ENCODE data around the gene DNAH2. TPM values are rescaled to one million over a fixed set of nuclear protein-coding genes. Genes with fewer than 3 reads are reported as not detected.

The DNAH2 gene
- total RNA-seq, 1 donor from 2014 or later = 0.16 TPM

DNA sequence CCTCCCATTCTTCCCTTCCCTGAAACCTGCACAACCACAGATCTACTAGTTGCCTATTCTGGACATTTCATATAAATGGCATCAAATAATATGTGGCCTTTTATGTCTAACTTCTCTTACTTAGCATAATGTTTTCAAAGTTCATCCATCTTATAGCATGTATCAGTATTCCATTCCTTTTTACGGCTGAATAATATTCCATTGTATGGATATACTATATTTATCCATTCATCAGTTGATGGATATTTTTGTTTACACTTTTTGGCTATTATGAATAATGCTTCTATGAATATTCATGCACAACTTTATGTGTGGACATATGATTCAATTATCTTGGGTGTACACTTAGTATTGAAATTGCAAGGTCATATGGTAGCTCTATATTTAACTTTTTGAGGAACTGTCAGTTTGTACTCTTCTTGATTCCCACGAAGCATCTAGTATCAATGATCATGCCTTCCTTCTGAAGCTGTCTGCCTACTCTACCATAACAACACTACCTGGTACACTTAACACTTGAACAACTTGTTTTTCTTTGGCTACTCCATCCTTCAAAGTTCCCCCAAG is 158.3 kb downstream of the DNAH2 start:
- intact Hi-C loops (cut with DNase I) = no loop called here
- DNase-seq (ENCODE audit: low spot score) = no peak

DNA sequence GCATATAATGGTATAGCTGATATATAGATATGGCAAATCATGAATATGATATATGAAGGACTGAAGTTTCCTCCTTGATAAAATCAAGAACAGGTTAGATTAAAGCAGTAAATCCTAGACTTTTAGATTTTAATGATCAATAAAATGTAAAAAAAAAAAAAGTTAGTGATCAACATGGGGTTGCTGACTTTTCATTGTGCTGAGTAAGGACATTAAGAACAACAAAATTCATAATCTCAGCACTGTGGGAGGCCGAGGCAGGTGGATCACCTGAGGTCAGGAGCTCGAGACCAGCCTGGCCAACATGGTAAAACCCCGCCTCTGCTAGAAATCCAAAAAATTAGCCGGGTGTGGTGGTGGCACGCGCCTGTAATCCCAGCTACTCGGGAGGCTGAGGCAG is 160.7 kb downstream of the DNAH2 start:
- intact Hi-C loops (cut with DNase I) = no loop called here
- DNase-seq (ENCODE audit: low spot score) = no peak

GRCh38 chr17:7880076-7880868 is 162.7 kb downstream of the DNAH2 start:
- intact Hi-C loops (cut with DNase I) = no loop called here
- DNase-seq (ENCODE audit: low spot score) = no peak

DNA sequence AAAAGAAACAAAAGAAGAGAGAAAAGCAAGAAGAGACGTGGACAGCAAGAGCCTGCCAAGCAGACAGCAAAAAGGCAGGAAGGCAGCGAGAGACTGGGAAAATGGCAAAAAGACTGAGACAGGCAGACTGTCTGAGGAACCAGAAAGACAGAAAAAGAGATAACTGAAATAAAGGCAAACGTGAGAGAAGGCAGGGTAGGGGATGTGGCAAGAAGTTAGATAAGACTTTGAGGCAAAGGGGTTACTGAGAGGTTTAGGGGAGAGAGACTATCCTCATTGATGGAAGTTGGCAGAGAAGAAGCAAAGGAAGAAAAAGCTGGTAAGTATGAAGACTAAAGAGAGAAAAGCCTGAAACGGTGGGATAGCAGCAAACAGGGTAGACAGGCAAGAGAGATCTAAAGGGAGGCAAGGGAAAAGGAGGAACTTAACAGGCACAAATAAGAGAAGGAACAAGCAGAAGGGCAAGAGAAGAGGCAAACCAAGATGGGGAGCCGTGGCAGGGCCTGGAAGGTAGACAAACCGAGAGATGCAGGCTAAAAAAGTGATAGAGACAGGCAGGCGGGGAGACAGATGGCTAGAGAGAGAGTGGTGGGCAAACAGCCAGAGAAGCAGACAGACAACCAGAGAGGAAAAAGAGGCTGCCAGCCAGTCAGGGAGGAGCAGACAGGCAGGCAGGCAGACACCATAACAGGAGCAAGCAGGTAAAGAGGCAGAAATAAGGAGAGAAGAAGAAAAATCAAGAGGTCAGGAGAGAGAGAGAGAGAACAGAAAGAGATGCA is 163.9 kb downstream of the DNAH2 start:
- no peak for DNase-seq (ENCODE audit: low spot score)
- intact Hi-C loops (cut with DNase I) = no loop called here

DNA sequence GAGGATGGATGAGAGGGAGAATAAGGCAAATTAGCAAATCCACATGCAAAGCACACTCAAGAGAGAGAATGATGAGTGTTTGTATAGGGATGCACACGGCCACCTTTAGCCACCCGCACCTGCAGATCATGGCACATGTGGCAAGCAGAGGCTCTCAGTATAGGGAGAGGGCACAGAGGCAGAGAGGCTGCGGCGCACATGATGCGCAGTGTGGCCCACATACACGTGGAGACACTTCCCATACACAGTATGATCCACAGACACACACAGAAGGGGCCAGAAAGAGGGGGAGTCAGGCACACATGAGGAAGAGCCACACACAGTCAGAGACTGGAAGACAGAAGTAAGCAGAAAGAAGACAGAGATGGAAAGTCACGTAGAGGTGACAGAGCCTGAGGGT is 164.5 kb downstream of the DNAH2 start:
- DNase-seq (ENCODE audit: low spot score) = no peak
- intact Hi-C loops (cut with DNase I) = no loop called here

DNA sequence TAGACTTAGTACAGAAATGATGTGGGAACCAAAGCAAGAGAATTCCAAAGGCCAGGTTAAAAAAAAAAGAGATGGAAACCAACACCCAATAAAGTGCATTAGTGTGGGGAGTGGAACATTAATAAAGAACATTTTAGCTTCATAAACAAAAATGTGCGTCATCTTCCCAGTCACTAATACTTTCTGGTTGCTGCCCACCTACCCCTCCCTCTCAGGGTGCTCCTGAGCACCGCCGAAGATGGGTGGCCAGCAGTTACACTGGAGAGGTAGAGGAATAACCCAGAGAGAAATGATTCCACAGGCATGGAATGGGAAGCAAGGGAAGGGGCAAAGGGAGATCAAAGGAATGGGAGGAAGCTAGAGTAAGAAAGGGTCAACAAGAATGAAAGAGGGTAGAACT is 165.1 kb downstream of the DNAH2 start:
- intact Hi-C loops (cut with DNase I) = no loop called here
- no peak for DNase-seq (ENCODE audit: low spot score)

Other genes with a start within 250 kb of the DNAH2 start
- 69.4 TPM for gene ZBTB4, start 238.1 kb upstream of the DNAH2 start, total RNA-seq
- gene SLC35G6, start 236.3 kb upstream of the DNAH2 start, total RNA-seq = not detected
- gene POLR2A, start 233.4 kb upstream of the DNAH2 start, total RNA-seq = 56.4 TPM
- gene TNFSF12, start 168.7 kb upstream of the DNAH2 start, total RNA-seq = 33.9 TPM
- gene TNFSF13, start 159.0 kb upstream of the DNAH2 start, total RNA-seq = 4.9 TPM
- 33.8 TPM for gene SENP3, start 155.8 kb upstream of the DNAH2 start, total RNA-seq
- 11.4 TPM for gene CD68, start 138.1 kb upstream of the DNAH2 start, total RNA-seq
- 22.4 TPM for gene MPDU1, start 133.9 kb upstream of the DNAH2 start, total RNA-seq
- gene SOX15, start 127.7 kb upstream of the DNAH2 start, total RNA-seq = 1.1 TPM
- gene FXR2, start 102.8 kb upstream of the DNAH2 start, total RNA-seq = 83.5 TPM
- gene SAT2, start 89.9 kb upstream of the DNAH2 start, total RNA-seq = 60.3 TPM
- gene SHBG, start 87.6 kb upstream of the DNAH2 start, total RNA-seq = 0.62 TPM
- 2.7 TPM for gene ATP1B2, start 66.8 kb upstream of the DNAH2 start, total RNA-seq
- 17.5 TPM for gene TP53, start 30.3 kb upstream of the DNAH2 start, total RNA-seq
- gene WRAP53, start 29.3 kb upstream of the DNAH2 start, total RNA-seq = 3.2 TPM
- gene EFNB3, start 12.5 kb upstream of the DNAH2 start, total RNA-seq = 0.78 TPM
- gene KDM6B, start 116.5 kb downstream of the DNAH2 start, total RNA-seq = 22.1 TPM
- 14.7 TPM for gene TMEM88, start 137.3 kb downstream of the DNAH2 start, total RNA-seq
- gene NAA38, start 139.8 kb downstream of the DNAH2 start, total RNA-seq = 68.8 TPM
- gene CYB5D1, start 140.3 kb downstream of the DNAH2 start, total RNA-seq = 12.2 TPM
- gene CHD3, start 171.0 kb downstream of the DNAH2 start, total RNA-seq = 14.2 TPM
- 1.00 TPM for gene RNF227, start 198.5 kb downstream of the DNAH2 start, total RNA-seq
- 0.43 TPM for gene KCNAB3, start 212.1 kb downstream of the DNAH2 start, total RNA-seq
- gene TRAPPC1, start 214.2 kb downstream of the DNAH2 start, total RNA-seq = 114 TPM
- 12.0 TPM for gene CNTROB, start 214.5 kb downstream of the DNAH2 start, total RNA-seq

Measured in cardiac septum (tissue), 1 donor.